KOPT-K1 (cell line): ENCODE results near the gene TMEM273.

Experiments
- H3K27ac ChIP-seq: fragments of 200-600 bp; sonication (generic); 2 replicates; pipeline ENCODE4 v1.5.1; 2016; ENCODE audit warnings: antibody characterized with exemption, mild to moderate bottlenecking, low read depth, low read length; ENCODE audit not compliant: poor library complexity, severe bottlenecking
- H3K36me3 ChIP-seq: fragments of 200-600 bp; sonication (generic); 2 replicates; pipeline ENCODE4 v1.5.1; 2017; ENCODE audit warnings: antibody characterized with exemption, mild to moderate bottlenecking, low read length, moderate library complexity; ENCODE audit not compliant: insufficient read depth
- H3K9me3 ChIP-seq: fragments of 200-600 bp; sonication (generic); 2 replicates; pipeline ENCODE4 v1.5.1; 2017; ENCODE audit warnings: antibody characterized with exemption, low read length, mild to moderate bottlenecking; ENCODE audit not compliant: insufficient read depth, poor library complexity, severe bottlenecking

TMEM273 gene, protein sequence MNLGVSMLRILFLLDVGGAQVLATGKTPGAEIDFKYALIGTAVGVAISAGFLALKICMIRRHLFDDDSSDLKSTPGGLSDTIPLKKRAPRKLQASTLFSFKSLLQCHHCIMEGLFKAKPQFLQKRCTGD

DNA sequence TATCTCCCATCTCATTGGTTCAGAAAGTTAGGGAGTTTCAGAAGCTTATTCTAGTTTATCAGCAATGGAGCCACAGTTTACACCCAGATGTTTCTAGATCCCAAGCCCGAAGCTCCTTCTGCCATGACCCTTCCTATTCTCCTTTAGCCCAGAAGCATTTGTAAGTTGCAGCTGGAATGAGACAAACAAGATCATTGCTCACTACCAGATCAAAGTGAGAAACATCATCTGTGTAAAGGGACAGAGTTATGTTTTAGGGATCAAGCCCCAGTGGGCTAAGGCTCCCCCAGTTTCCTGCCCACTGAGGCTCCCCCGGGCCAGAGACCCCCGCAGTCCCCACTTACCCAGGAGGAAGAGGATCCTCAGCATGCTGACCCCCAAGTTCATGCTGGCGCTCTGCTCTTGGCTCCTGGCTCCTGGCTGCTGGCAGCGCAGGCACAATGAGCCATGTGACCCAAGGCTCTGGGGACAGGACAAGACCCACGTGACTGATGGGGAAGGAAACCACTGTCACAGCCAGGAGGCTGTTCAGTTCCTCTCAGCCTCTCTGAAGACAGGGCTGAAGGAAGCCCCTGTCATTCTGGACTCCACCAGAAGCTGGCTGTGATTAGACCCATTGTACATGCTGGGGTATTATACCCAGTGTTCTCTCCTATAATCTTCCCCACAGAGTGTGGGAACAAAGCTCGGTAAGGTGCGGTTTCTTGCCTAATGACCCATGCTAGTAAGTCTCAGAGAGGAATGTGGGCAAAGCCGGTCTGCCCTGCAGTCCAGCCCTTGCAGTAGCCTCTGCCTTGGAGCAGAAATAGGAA is at the start of gene TMEM273:
Gene TMEM273 (minus strand): TSS at position 442 of the 812 bp plus-strand sequence. CDS start 55 bp downstream, at position 387.
- no peaks in the 10 kb centered on the region for H3K9me3 ChIP-seq
- no peaks in the 10 kb centered on the region for H3K36me3 ChIP-seq
- no peak within 1 kb of the TSS for H3K27ac ChIP-seq

GRCh38 chr10:49237985-49238384 is 49.8 kb upstream of the TMEM273 start:
- H3K9me3 ChIP-seq: no peaks in the 10 kb centered on the region
- no peaks in the 10 kb centered on the region for H3K36me3 ChIP-seq
- no peak overlapping the region for H3K27ac ChIP-seq

GRCh38 chr10:49235392-49235791 is 47.2 kb upstream of the TMEM273 start:
- Histone ChIP-seq H3K27ac (no peak overlapping the region), H3K36me3 (no peaks in the 10 kb centered on the region), H3K9me3 (no peaks in the 10 kb centered on the region)

- no peaks in the 10 kb centered on the region for H3K9me3 ChIP-seq
- H3K27ac ChIP-seq: no peak overlapping the region
- no peaks in the 10 kb centered on the region for H3K36me3 ChIP-seq
These were observed 43.1 kb upstream of the TMEM273 start for GRCh38 chr10:49231086-49231820.

DNA sequence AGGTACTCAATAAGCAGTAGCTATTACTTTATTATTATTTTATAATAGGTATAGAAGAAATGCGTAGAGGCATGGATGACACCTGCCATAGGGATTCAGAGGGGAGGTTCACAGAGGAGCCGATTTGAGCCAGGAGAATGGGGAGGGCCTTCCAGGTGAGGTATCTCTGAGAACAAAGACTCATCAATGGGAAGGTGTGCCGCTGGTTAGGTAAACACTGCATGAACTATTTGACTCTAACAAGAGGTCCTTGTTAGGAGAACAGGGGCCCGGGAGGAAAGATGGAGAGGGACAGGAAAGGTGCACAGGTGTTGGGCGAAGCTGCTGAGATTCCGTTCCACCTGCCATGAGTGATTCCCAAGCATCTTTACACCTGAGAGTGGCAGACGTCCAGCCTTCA is 41.8 kb upstream of the TMEM273 start:
- Histone ChIP-seq H3K36me3 (no peaks in the 10 kb centered on the region), H3K27ac (no peak overlapping the region), H3K9me3 (no peaks in the 10 kb centered on the region)

DNA sequence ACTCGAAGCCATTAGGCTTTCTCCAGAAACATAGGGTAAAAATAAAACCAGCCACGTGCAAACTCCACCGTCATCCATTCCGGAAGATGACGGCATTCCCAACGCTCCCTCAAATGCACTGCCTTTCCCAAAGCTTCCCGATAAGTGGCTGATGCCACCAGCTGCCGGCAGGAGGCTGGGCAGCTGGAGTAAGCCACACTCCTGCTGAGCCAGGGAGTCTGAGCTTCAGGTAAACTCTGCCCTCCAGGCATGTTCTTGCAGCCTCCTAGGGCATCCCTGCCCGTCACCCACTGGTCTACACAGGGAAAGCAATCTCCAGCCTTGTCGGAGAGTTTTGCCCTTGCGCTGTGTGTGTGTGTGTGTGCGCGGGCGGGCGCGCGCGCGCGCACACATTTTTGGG is 40.5 kb upstream of the TMEM273 start:
- H3K27ac ChIP-seq: no peak overlapping the region
- H3K36me3 ChIP-seq: no peaks in the 10 kb centered on the region
- H3K9me3 ChIP-seq: peaks cover 4% of the 10 kb centered on the region

DNA sequence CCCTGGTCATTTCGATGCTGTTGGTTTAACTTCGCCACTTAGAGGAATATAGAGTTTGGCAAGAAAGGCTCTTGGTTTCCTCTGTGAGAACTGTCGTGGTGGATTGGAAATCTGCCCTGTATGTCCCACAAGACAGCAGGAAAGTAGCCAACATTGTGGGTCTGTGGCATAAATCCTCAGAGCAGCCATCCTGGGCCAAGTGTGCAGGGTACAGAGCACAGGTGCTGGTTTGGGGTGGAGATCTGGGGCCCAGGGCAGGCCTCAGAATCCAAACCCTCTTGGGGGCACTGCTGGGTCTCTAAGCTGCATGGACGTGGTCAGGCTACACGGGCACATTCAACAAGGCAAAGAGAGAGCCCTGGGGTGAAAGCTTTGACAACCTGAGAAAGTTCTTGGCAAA is 39.2 kb upstream of the TMEM273 start:
- H3K27ac ChIP-seq: no peak overlapping the region
- peaks cover 13% of the 10 kb centered on the region for H3K9me3 ChIP-seq
- H3K36me3 ChIP-seq: no peaks in the 10 kb centered on the region

DNA sequence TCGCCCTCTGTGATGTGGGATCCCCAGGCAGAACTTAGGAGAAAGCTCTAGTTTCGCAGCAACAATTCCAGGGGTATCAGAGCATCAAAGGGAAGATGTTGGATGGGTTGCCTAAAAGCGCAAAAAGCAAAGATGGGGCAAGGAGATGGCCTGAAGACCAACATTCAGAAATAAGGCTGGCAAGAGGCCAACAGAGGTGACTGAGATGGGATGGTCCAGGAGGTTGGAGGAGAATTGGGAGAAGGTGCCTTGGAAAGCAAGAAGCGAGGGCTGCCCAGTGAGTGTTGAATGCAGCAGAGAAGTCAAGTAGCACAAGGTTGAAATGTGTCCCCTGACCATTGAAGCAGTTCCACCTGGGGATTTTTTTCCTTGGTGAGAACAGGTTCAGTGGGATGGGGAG is 38.4 kb upstream of the TMEM273 start:
- H3K9me3 ChIP-seq: peaks cover 16% of the 10 kb centered on the region
- no peak overlapping the region for H3K27ac ChIP-seq
- H3K36me3 ChIP-seq: no peaks in the 10 kb centered on the region

- H3K36me3 ChIP-seq: no peaks in the 10 kb centered on the region
- H3K27ac ChIP-seq: no peak overlapping the region
- peaks cover 18% of the 10 kb centered on the region for H3K9me3 ChIP-seq
These were observed 37.2 kb upstream of the TMEM273 start for GRCh38 chr10:49225218-49225876.

- no peaks in the 10 kb centered on the region for H3K36me3 ChIP-seq
- H3K9me3 ChIP-seq: peaks cover 18% of the 10 kb centered on the region
- H3K27ac ChIP-seq: no peak overlapping the region
These were observed 35.0 kb upstream of the TMEM273 start for GRCh38 chr10:49223205-49223604.

- Histone ChIP-seq H3K36me3 (no peaks in the 10 kb centered on the region), H3K27ac (no peak overlapping the region), H3K9me3 (peaks cover 18% of the 10 kb centered on the region)
These were observed 34.0 kb upstream of the TMEM273 start for GRCh38 chr10:49222170-49222569.

- Histone ChIP-seq H3K27ac (no peak overlapping the region), H3K9me3 (peaks cover 18% of the 10 kb centered on the region), H3K36me3 (no peaks in the 10 kb centered on the region)
These were observed 32.5 kb upstream of the TMEM273 start for GRCh38 chr10:49220679-49221078.

- Histone ChIP-seq H3K9me3 (peaks cover 18% of the 10 kb centered on the region), H3K36me3 (no peaks in the 10 kb centered on the region)
These were observed 31.8 kb upstream of the TMEM273 start for GRCh38 chr10:49220031-49220430.

DNA sequence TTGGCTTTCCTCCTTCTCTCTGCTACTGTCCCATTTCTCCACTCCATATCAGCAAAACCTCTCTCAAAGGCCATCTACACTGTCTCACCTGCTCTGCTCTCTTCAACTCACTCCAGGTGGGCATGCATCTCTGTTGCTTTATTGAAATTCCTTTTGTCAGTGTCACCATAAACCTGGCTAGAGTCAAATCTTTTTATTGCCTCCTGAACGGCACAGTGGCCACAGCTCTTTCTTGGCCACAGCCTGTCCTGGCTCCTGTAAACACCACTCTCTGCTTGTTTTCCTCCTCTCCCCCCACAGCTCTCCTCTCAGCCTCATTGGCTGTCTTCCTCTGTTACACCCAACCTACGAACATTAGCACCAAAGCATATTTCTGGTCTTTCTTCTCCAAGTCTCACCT is 31.1 kb upstream of the TMEM273 start:
- H3K36me3 ChIP-seq: no peaks in the 10 kb centered on the region

More at GRCh38 chr10:49220031-49220430, 31.8 kb upstream of the TMEM273 start:
- H3K27ac ChIP-seq: no peak overlapping the region

DNA sequence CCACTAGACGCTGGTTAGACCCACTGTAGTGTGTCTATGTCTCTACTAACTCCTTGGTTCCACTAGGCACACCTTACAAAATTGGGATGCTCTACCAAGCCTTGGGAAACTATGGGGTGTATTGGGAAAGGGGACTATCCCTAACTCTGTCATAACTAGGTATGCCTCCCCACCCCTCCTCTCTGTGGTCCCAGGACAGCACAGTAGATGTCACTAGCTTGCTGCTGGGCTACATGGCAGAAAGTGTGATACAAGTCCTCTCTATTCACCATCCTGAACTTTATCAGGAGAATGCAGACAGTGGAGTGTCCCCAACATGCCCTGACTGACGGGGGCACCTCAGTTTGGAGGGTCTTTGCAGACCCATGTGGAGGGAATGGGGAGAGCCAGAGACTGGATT is 30.3 kb upstream of the TMEM273 start:
- H3K27ac ChIP-seq: no peak overlapping the region
- peaks cover 14% of the 10 kb centered on the region for H3K9me3 ChIP-seq
- no peaks in the 10 kb centered on the region for H3K36me3 ChIP-seq

More for the DNA sequence above, 31.1 kb upstream of the TMEM273 start:
- Histone ChIP-seq H3K27ac (no peak overlapping the region), H3K9me3 (peaks cover 18% of the 10 kb centered on the region)
